ENCODE data around the gene DEDD. TPM values are rescaled to one million over a fixed set of nuclear protein-coding genes. Genes with fewer than 3 reads are reported as not detected.

The DEDD gene
- total RNA-seq, 1 experiment from 2014 or later, result 32.8 TPM

DNA sequence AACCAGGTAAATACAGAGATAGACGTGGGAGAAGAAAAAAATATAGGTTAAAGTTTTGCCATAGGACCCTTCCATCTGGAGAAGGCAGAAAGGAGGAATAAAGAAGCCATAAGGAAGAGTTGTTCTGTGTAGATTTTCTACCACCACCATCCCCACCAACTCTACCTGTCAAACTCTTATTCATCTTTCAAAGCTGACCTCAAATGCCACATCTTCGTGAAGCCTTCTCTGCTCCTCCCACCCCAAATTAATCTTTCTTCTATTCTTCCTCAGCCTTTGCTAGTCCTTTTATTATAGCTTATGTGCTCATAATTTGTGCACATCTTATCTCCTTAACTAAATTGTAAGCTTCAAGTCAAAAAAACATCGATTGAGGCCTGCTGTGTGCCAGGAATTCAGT, 41.9 kb downstream of the DEDD start:
- Histone ChIP-seq H3K4me3 (replicated peaks in 1 of 2; ENCODE audit: low read depth in 1 of 2, low read length in 2 of 2) (no peak overlapping the region), H3K4me2 (ENCODE audit: low read length) (no peak overlapping the region), H3K4me1 (ENCODE audit: control insufficient read depth in 1 of 2, insufficient read depth in 2 of 2, low read length in 2 of 2) (peaks cover 11 to 67% of the 10 kb centered on the region in 2 experiments), H3K9me3 (ENCODE audit: control insufficient read depth in 1 of 2, insufficient read depth in 1 of 2, low read depth in 1 of 2, low read length in 2 of 2) (no peaks in the 10 kb centered on the region), H3K9ac (ENCODE audit: low read length) (no peak overlapping the region), H3K27ac (ENCODE audit: low read depth, low read length) (no peak overlapping the region), H3K9me2 (ENCODE audit: insufficient read depth) (no peaks in the 10 kb centered on the region), H2AFZ (ENCODE audit: low read depth, low read length, poor library complexity, severe bottlenecking) (no peak overlapping the region), H4K20me1 (ENCODE audit: insufficient read depth) (no peaks in the 10 kb centered on the region), H3K27me3 (ENCODE audit: insufficient read depth, low read length) (no peaks in the 10 kb centered on the region), H3K79me2 (ENCODE audit: insufficient read depth, low read length) (no peaks in the 10 kb centered on the region), H3K36me3 (ENCODE audit: control insufficient read depth in 1 of 2, insufficient read depth in 2 of 2, low read length in 2 of 2) (no peaks in the 10 kb centered on the region)
- DNase-seq (ENCODE audit: low read depth, low spot score) (no peak), ATAC-seq (no peak)
- ChIA-PET POLR2A (no interaction called here), CTCF (no interaction called here), RAD21 (ENCODE audit: low non-redundant PET in 1 of 2, low total read pairs in 2 of 2, uncharacterized antibody in 2 of 2, unreplicated experiment in 2 of 2) (no interaction called here)
- TF ChIP-seq ELF1 (IDR thresholded peaks at IDR 0.05; ENCODE audit: borderline replicate concordance, low read depth), result no peak
- BruUV-seq (replicated peaks), result no TSS peak
- intact Hi-C loops (cut with micrococcal nuclease), result no loop called here

- no peaks in the 10 kb centered on the region for H3K9me3 ChIP-seq (ENCODE audit: control insufficient read depth in 1 of 2, insufficient read depth in 1 of 2, low read depth in 1 of 2, low read length in 2 of 2)
- H3K27me3 ChIP-seq (ENCODE audit: insufficient read depth, low read length), result no peaks in the 10 kb centered on the region
- H3K9ac ChIP-seq (ENCODE audit: low read length), result no peak overlapping the region
- H4K20me1 ChIP-seq (ENCODE audit: insufficient read depth), result no peaks in the 10 kb centered on the region
- no TSS peak for BruUV-seq (replicated peaks)
- H2AFZ ChIP-seq (ENCODE audit: low read depth, low read length, poor library complexity, severe bottlenecking), result no peak overlapping the region
- peaks cover 17 to 74% of the 10 kb centered on the region in 2 experiments for H3K4me1 ChIP-seq (ENCODE audit: control insufficient read depth in 1 of 2, insufficient read depth in 2 of 2, low read length in 2 of 2)
- ChIA-PET RAD21 (ENCODE audit: low non-redundant PET in 1 of 2, low total read pairs in 2 of 2, uncharacterized antibody in 2 of 2, unreplicated experiment in 2 of 2) (no interaction called here), POLR2A (interaction anchor here (1.2 kb wide), 1 partner anchor 69 kb away, joined by 3 read pairs; the partner anchor contains the start of gene F11R), CTCF (no interaction called here)
- H3K4me3 ChIP-seq (replicated peaks in 1 of 2; ENCODE audit: low read depth in 1 of 2, low read length in 2 of 2), result no peak overlapping the region
- H3K36me3 ChIP-seq (ENCODE audit: control insufficient read depth in 1 of 2, insufficient read depth in 2 of 2, low read length in 2 of 2), result no peaks in the 10 kb centered on the region
- DNase-seq (ENCODE audit: low read depth, low spot score) (no peak), ATAC-seq (no peak)
- no peaks in the 10 kb centered on the region for H3K9me2 ChIP-seq (ENCODE audit: insufficient read depth)
- H3K27ac ChIP-seq (ENCODE audit: low read depth, low read length), result no peak overlapping the region
- H3K4me2 ChIP-seq (ENCODE audit: low read length), result no peak overlapping the region
- intact Hi-C loops (cut with micrococcal nuclease), result no loop called here
- no peak for TF ChIP-seq ZNF274 (IDR thresholded peaks at IDR 0.05; ENCODE audit: low read depth, low read length)
- H3K79me2 ChIP-seq (ENCODE audit: insufficient read depth, low read length), result no peaks in the 10 kb centered on the region
These were observed 42.5 kb downstream of the DEDD start for GRCh38 chr1:161089938-161090337.

All from HCT116 (cell line).